Measurements from ENCODE around the gene SYTL4.

The SYTL4 gene

GRCh38 chrX:100672966-100673365, 59.0 kb downstream of the SYTL4 start:
- no peak for DNase-seq (ENCODE audit: low spot score)
- in situ Hi-C loops (cut with MboI; ENCODE audit: low sequenced_read_pairs, unreplicated experiment), result loop anchor here (25.0 kb wide), 1 partner anchor 161 kb away; no protein-coding TSS in a partner anchor
- TF ChIP-seq CTCF (IDR thresholded peaks at IDR 0.05; ENCODE audit: borderline replicate concordance, control extremely low read depth, extremely low read depth, insufficient read depth, missing control alignments), result no peak

DNA sequence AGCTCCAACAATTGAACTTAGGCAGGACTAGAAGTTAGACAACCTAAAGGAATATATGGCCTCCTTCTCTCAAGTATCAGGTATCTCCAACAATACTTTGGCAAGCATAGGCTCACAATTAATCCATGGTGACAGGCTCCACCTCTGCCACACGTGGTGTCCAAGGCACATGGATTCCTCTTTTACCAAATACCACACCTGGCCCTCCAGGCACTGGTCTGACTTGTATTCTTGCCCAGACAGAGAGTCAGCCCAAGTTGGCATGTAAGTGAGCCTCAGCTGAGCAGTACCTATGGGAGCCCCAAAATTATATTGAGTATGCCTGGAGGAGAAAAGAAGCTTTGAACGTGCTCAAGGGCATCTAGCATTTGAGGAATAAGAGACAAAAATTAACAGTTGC, 68.3 kb downstream of the SYTL4 start:
- no peak for DNase-seq (ENCODE audit: low spot score)
- in situ Hi-C loops (cut with MboI; ENCODE audit: low sequenced_read_pairs, unreplicated experiment), result loop anchor here (25.0 kb wide), 1 partner anchor 151 kb away; no protein-coding TSS in a partner anchor
- no peak for TF ChIP-seq CTCF (IDR thresholded peaks at IDR 0.05; ENCODE audit: borderline replicate concordance, control extremely low read depth, extremely low read depth, insufficient read depth, missing control alignments)

- no peak for DNase-seq (ENCODE audit: low spot score)
- TF ChIP-seq CTCF (IDR thresholded peaks at IDR 0.05; ENCODE audit: borderline replicate concordance, control extremely low read depth, extremely low read depth, insufficient read depth, missing control alignments), result no peak
- in situ Hi-C loops (cut with MboI; ENCODE audit: low sequenced_read_pairs, unreplicated experiment), result loop anchor here (25.0 kb wide), 1 partner anchor 150 kb away; no protein-coding TSS in a partner anchor
Measured at GRCh38 chrX:100662796-100663195, 69.1 kb downstream of the SYTL4 start.

GRCh38 chrX:100662170-100662569, 69.8 kb downstream of the SYTL4 start:
- no peak for TF ChIP-seq CTCF (IDR thresholded peaks at IDR 0.05; ENCODE audit: borderline replicate concordance, control extremely low read depth, extremely low read depth, insufficient read depth, missing control alignments)
- DNase-seq (ENCODE audit: low spot score), result no peak
- in situ Hi-C loops (cut with MboI; ENCODE audit: low sequenced_read_pairs, unreplicated experiment), result loop anchor here (25.0 kb wide), 1 partner anchor 150 kb away; no protein-coding TSS in a partner anchor

DNA sequence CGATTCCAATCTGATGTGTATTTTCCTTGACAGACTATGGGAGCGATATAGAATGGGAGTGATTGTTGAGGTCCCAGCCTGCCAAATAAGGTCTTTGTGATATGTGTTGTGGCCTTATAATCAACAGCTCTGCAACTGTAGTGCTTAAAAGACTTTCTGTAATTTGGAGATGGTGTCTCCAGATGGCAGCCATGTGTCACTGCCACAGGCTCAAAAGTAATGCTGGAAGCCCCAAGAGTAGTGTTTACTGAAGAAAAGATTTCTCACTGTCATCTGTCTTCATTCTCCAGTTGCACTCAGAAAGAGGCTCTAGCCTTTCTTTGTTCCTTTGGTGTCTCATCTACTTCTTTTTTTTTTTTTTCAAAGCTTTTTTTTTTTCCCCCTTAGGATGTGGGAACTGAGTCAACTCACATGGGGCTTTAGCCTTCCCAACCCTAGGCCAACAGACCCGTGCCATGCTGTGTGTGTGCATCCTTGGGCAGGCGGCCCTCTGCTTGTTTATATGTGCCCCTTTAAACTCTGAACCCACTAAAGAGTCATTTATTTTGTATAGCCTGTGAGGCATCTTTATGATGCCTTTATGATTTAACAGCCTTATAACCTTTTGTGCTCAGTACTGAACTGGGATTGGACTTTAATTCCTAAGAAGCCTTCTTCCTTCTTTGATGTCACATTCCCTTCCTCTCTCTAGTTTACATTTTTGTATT, 72.3 kb downstream of the SYTL4 start:
- in situ Hi-C loops (cut with MboI; ENCODE audit: low sequenced_read_pairs, unreplicated experiment), result loop anchor here (25.0 kb wide), 1 partner anchor 147 kb away; no protein-coding TSS in a partner anchor
- DNase-seq (ENCODE audit: low spot score), result no peak
- TF ChIP-seq CTCF (IDR thresholded peaks at IDR 0.05; ENCODE audit: borderline replicate concordance, control extremely low read depth, extremely low read depth, insufficient read depth, missing control alignments), result no peak

GRCh38 chrX:100658941-100659381, 73.0 kb downstream of the SYTL4 start:
- TF ChIP-seq CTCF (IDR thresholded peaks at IDR 0.05; ENCODE audit: borderline replicate concordance, control extremely low read depth, extremely low read depth, insufficient read depth, missing control alignments), result no peak
- no peak for DNase-seq (ENCODE audit: low spot score)
- in situ Hi-C loops (cut with MboI; ENCODE audit: low sequenced_read_pairs, unreplicated experiment), result loop anchor here (25.0 kb wide), 1 partner anchor 147 kb away; no protein-coding TSS in a partner anchor
